ENCODE results near the gene CYB561D1. TPM values are rescaled to one million over a fixed set of nuclear protein-coding genes. Genes with fewer than 3 reads are reported as not detected.

CYB561D1 gene
- total and polyA plus RNA-seq, 9 donors: 3.8 to 11.7 (median 9.3) TPM

DNA sequence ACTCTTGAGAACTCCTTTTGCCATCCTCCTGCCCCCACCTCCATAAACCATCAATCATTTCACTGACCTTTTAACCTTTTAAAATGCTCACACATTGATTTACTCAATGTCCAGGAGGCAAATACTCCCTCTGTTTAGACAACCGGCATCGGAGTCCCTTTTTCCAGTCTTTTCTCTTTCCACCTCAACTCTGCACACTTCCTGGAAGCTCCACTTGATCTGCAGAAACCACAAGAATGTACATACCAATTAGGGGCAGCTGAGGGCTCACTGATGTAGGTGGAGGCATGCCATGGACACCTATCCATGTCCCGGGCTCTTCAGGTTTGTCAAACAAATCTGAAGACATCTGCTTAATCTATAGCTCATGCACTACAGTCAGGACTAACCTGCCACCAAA lies 21.0 kb downstream of the CYB561D1 start:
- intact Hi-C loops (cut with DNase I): no loop called here
- Histone ChIP-seq H3K9me3 (no peaks in the 10 kb centered on the region), H3K27ac (no peak overlapping the region), H3K27me3 (no peaks in the 10 kb centered on the region), H3K4me1 (ENCODE audit: insufficient read depth) (peaks cover 6% of the 10 kb centered on the region), H3K4me3 (no peak overlapping the region), H3K36me3 (no peaks in the 10 kb centered on the region)
- DNase-seq: no peak
- WGBS, 3 donors: 51 to 55% (median 53%) methylated on average over 3 of the region's 3 CpGs
- TF ChIP-seq POLR2A (IDR thresholded peaks at IDR 0.05): no peak
- TF ChIP-seq, protein P1, sequence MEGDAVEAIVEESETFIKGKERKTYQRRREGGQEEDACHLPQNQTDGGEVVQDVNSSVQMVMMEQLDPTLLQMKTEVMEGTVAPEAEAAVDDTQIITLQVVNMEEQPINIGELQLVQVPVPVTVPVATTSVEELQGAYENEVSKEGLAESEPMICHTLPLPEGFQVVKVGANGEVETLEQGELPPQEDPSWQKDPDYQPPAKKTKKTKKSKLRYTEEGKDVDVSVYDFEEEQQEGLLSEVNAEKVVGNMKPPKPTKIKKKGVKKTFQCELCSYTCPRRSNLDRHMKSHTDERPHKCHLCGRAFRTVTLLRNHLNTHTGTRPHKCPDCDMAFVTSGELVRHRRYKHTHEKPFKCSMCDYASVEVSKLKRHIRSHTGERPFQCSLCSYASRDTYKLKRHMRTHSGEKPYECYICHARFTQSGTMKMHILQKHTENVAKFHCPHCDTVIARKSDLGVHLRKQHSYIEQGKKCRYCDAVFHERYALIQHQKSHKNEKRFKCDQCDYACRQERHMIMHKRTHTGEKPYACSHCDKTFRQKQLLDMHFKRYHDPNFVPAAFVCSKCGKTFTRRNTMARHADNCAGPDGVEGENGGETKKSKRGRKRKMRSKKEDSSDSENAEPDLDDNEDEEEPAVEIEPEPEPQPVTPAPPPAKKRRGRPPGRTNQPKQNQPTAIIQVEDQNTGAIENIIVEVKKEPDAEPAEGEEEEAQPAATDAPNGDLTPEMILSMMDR (IDR thresholded peaks at IDR 0.05): no peak

DNA sequence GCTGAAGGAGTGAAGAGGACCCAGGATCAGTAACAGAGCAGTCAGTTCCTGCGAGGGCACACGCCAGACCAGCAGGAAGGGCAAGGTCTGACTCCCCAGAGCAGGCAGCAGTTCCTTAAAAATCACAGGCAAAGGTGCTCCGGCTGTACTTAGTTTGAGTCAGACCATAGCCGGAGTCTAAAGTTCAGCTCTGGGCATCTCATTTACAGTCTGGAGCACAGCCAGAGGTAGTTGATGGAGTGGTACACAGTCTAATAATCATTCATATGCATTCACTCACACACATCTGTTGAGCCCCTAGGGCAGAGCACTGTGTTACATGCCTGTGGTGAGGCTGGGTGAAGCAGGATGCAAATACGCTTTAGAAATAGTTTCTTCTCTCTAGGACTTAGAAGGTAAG lies 23.0 kb downstream of the CYB561D1 start:
- H3K27me3 ChIP-seq: no peaks in the 10 kb centered on the region
- 88 to 93% (median 90%) methylated on average over 5 of the region's 5 CpGs for WGBS, 3 donors
- no peak for DNase-seq
- no peak overlapping the region for H3K4me3 ChIP-seq
- no peaks in the 10 kb centered on the region for H3K9me3 ChIP-seq
- TF ChIP-seq, protein P1 (IDR thresholded peaks at IDR 0.05): no peak
- no peak for TF ChIP-seq POLR2A (IDR thresholded peaks at IDR 0.05)
- TF ChIP-seq EP300 (IDR thresholded peaks at IDR 0.05): no peak
- intact Hi-C loops (cut with DNase I): no loop called here
- no peak overlapping the region for H3K27ac ChIP-seq
- no peaks in the 10 kb centered on the region for H3K4me1 ChIP-seq (ENCODE audit: insufficient read depth)
- H3K36me3 ChIP-seq: no peaks in the 10 kb centered on the region

DNA sequence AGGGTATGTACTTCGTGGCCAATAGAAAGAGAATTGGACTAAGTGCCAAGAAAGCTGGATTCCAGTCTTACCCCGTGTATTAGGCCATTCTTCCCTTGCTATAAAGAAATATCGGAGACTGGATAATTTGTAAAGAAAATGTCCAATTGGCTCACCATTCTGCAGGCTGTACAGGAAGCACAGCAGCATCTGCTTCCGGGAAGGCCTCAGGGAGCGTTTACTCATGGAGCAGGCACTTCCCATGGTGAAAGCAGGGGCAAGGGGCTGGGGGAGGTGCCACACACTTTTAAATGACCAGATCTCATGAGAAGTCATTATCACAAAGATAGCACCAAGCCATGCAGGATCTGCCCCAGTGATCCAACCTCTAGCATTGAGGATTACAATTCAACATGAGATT lies 23.4 kb downstream of the CYB561D1 start:
- H3K4me3 ChIP-seq: no peak overlapping the region
- no peaks in the 10 kb centered on the region for H3K36me3 ChIP-seq
- no peaks in the 10 kb centered on the region for H3K4me1 ChIP-seq (ENCODE audit: insufficient read depth)
- WGBS, 3 donors: 88 to 91% (median 89%) methylated on average over 5 of the region's 5 CpGs
- no peak for TF ChIP-seq EP300 (IDR thresholded peaks at IDR 0.05)
- TF ChIP-seq, protein P1 (IDR thresholded peaks at IDR 0.05): no peak
- no peak for TF ChIP-seq POLR2A (IDR thresholded peaks at IDR 0.05)
- intact Hi-C loops (cut with DNase I): no loop called here
- H3K9me3 ChIP-seq: no peaks in the 10 kb centered on the region
- DNase-seq: no peak
- no peaks in the 10 kb centered on the region for H3K27me3 ChIP-seq
- no peak overlapping the region for H3K27ac ChIP-seq

DNA sequence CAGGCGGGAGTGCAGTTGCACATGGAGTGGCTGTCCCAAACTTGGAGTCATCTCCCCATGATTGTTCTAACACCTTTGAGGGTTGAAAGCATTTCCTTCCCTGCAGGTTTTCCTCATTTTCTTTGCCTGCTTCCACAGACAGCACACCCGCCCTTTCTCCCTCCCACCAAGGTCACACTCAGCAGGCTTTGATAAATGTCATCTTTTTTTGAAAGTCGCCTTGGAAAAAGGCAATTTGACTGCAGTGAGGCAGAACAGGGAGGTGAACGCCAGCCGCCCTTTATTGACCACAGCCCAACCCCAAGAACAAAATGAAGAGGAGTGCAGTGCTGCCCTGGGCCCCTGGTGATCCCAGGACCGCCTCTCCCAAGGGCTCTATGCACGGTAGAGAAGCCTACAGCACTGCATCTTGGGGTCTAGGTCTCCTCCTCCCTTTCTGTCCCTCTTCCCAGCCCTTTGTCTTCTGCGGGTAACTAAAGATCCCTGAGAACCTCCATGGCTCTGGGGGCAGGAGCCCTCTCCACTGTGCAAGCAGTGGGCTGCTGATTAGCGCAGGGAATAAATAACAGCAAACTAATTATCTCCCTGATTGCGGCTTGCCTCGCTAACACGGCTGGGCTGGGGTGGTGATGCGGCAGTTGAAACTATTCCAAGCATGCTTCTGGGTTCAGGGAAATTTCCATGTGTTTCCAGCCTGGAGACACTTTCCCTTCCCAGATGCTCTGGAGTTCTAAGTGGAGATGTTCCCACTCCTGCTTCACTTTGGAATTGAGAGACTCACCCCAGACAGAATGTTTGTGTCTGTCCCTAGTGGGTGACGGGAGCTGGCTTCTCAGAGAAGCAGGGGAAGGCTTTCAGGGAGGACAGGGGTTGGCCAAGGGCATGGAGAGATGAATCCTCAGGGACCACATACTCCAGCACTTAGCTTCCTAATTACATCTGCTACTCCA lies 27.4 kb downstream of the CYB561D1 start:
- no peaks in the 10 kb centered on the region for H3K27me3 ChIP-seq
- no peaks in the 10 kb centered on the region for H3K9me3 ChIP-seq
- no peaks in the 10 kb centered on the region for H3K36me3 ChIP-seq
- H3K4me1 ChIP-seq (ENCODE audit: insufficient read depth): no peaks in the 10 kb centered on the region
- WGBS, 3 donors: 29 to 38% (median 35%) methylated on average over 14 of the region's 14 CpGs
- H3K4me3 ChIP-seq: no peak overlapping the region
- DNase-seq: no peak
- intact Hi-C loops (cut with DNase I): no loop called here
- no peak overlapping the region for H3K27ac ChIP-seq
- TF ChIP-seq POLR2A (IDR thresholded peaks at IDR 0.05): no peak
- TF ChIP-seq EP300 (IDR thresholded peaks at IDR 0.05): no peak
- TF ChIP-seq, protein P1 (IDR thresholded peaks at IDR 0.05): no peak
